ENCODE measurements around the gene AMFR. TPM values are rescaled to one million over a fixed set of nuclear protein-coding genes. Genes with fewer than 3 reads are reported as not detected.

The AMFR gene
- total RNA-seq, 1 donor from 2014 or later, result 65.4 TPM

GRCh38 chr16:56356276-56357240, 68.8 kb downstream of the AMFR start:
- peaks cover 21% of the 10 kb centered on the region for H3K4me1 Mint-ChIP-seq (ENCODE audit: unreplicated experiment)
- H3K4me3 Mint-ChIP-seq, result peak overlapping the region; percentile 83
- no peaks in the 10 kb centered on the region for H3K27me3 Mint-ChIP-seq

GRCh38 chr16:56355786-56356275, 69.5 kb downstream of the AMFR start:
- DNase-seq (ENCODE audit: extremely low spot score, unreplicated experiment), result peak; percentile 66
- no peak for TF ChIP-seq CTCF (conservative IDR thresholded peaks at IDR 0.05)
- Mint-ChIP-seq H3K9me3 (no peaks in the 10 kb centered on the region), H3K36me3 (no peaks in the 10 kb centered on the region), H3K27ac (peak overlapping the region; percentile 85), H3K4me1 (ENCODE audit: unreplicated experiment) (peaks cover 21% of the 10 kb centered on the region), H3K4me3 (peak overlapping the region; percentile 83), H3K27me3 (no peaks in the 10 kb centered on the region)

More at GRCh38 chr16:56356276-56357240, 68.8 kb downstream of the AMFR start:
- Mint-ChIP-seq H3K9me3 (no peaks in the 10 kb centered on the region), H3K36me3 (no peaks in the 10 kb centered on the region), H3K27ac (peak overlapping the region; percentile 85)
- TF ChIP-seq CTCF (conservative IDR thresholded peaks at IDR 0.05), result peak; percentile 91
- peak; percentile 84 for DNase-seq (ENCODE audit: extremely low spot score, unreplicated experiment)

GRCh38 chr16:56355221-56355620, 70.1 kb downstream of the AMFR start:
- Mint-ChIP-seq H3K27me3 (no peaks in the 10 kb centered on the region), H3K36me3 (no peaks in the 10 kb centered on the region), H3K27ac (no peak overlapping the region), H3K9me3 (no peaks in the 10 kb centered on the region), H3K4me1 (ENCODE audit: unreplicated experiment) (peaks cover 21% of the 10 kb centered on the region), H3K4me3 (no peak overlapping the region)
- peak; percentile 60 for DNase-seq (ENCODE audit: extremely low spot score, unreplicated experiment)
- no peak for TF ChIP-seq CTCF (conservative IDR thresholded peaks at IDR 0.05)

GRCh38 chr16:56354746-56355145, 70.6 kb downstream of the AMFR start:
- no peak for TF ChIP-seq CTCF (conservative IDR thresholded peaks at IDR 0.05)
- H3K27ac Mint-ChIP-seq, result peak overlapping the region; percentile 23
- no peak overlapping the region for H3K4me3 Mint-ChIP-seq
- H3K4me1 Mint-ChIP-seq (ENCODE audit: unreplicated experiment), result peaks cover 21% of the 10 kb centered on the region
- no peaks in the 10 kb centered on the region for H3K27me3 Mint-ChIP-seq
- DNase-seq (ENCODE audit: extremely low spot score, unreplicated experiment), result peak; percentile 55
- no peaks in the 10 kb centered on the region for H3K9me3 Mint-ChIP-seq
- H3K36me3 Mint-ChIP-seq, result no peaks in the 10 kb centered on the region

GRCh38 chr16:56354016-56354415, 71.3 kb downstream of the AMFR start:
- Mint-ChIP-seq H3K9me3 (no peaks in the 10 kb centered on the region), H3K27ac (no peak overlapping the region), H3K4me1 (ENCODE audit: unreplicated experiment) (peaks cover 20% of the 10 kb centered on the region), H3K27me3 (no peaks in the 10 kb centered on the region), H3K36me3 (no peaks in the 10 kb centered on the region), H3K4me3 (no peak overlapping the region)
- peak; percentile 36 for DNase-seq (ENCODE audit: extremely low spot score, unreplicated experiment)
- TF ChIP-seq CTCF (conservative IDR thresholded peaks at IDR 0.05), result no peak
